ENCODE measurements around the gene PIP4K2A. TPM values are rescaled to one million over a fixed set of nuclear protein-coding genes. Genes with fewer than 3 reads are reported as not detected.

The PIP4K2A gene
- total and polyA plus RNA-seq, 7 donors = 2.3 to 9.7 (median 6.4) TPM

- no peak for TF ChIP-seq CTCF (IDR thresholded peaks at IDR 0.05)
- no peak for DNase-seq
- H3K4me3 ChIP-seq = no peak overlapping the region
- H3K27me3 ChIP-seq (ENCODE audit: insufficient read depth in 3 of 3, low read length in 2 of 3) = no peaks in the 10 kb centered on the region
- WGBS, 3 donors = 94 to 96% (median 95%) methylated on average over 4 of the region's 4 CpGs
- H3K4me1 ChIP-seq = peaks cover 9% of the 10 kb centered on the region
- no peak for ATAC-seq
- H3K9me3 ChIP-seq = no peaks in the 10 kb centered on the region
- no peaks in the 10 kb centered on the region for H3K36me3 ChIP-seq (ENCODE audit: insufficient read depth in 1 of 2, low read depth in 1 of 2)
- intact Hi-C loops (cut with DNase I) = no loop called here
- no peak overlapping the region for H3K27ac ChIP-seq
Measured at GRCh38 chr10:22643775-22644174, 70.6 kb downstream of the PIP4K2A start.

- intact Hi-C loops (cut with DNase I) = no loop called here
- H3K9me3 ChIP-seq = no peaks in the 10 kb centered on the region
- DNase-seq = no peak
- 81 to 84% (median 83%) methylated on average over 4 of the region's 4 CpGs for WGBS, 3 donors
- no peak for TF ChIP-seq CTCF (IDR thresholded peaks at IDR 0.05)
- no peak overlapping the region for H3K4me3 ChIP-seq
- H3K36me3 ChIP-seq (ENCODE audit: insufficient read depth in 1 of 2, low read depth in 1 of 2) = no peaks in the 10 kb centered on the region
- no peak overlapping the region for H3K27ac ChIP-seq
- H3K4me1 ChIP-seq = peaks cover 6% of the 10 kb centered on the region
- no peaks in the 10 kb centered on the region for H3K27me3 ChIP-seq (ENCODE audit: insufficient read depth in 3 of 3, low read length in 2 of 3)
- no peak for ATAC-seq
Measured at GRCh38 chr10:22643116-22643515, 71.3 kb downstream of the PIP4K2A start.

- TF ChIP-seq CTCF (IDR thresholded peaks at IDR 0.05) = no peak
- intact Hi-C loops (cut with DNase I) = no loop called here
- Histone ChIP-seq H3K27ac (no peak overlapping the region), H3K27me3 (ENCODE audit: insufficient read depth in 3 of 3, low read length in 2 of 3) (no peaks in the 10 kb centered on the region), H3K36me3 (ENCODE audit: insufficient read depth in 1 of 2, low read depth in 1 of 2) (no peaks in the 10 kb centered on the region), H3K4me1 (no peaks in the 10 kb centered on the region), H3K4me3 (no peak overlapping the region), H3K9me3 (no peaks in the 10 kb centered on the region)
- ATAC-seq (no peak), DNase-seq (no peak)
- WGBS, 3 donors = 94 to 97% (median 95%) methylated on average over 5 of the region's 5 CpGs
Measured at GRCh38 chr10:22641743-22642142, 72.6 kb downstream of the PIP4K2A start.

GRCh38 chr10:22640359-22640758 is 74.0 kb downstream of the PIP4K2A start:
- 79 to 84% (median 81%) methylated on average over 6 of the region's 6 CpGs for WGBS, 3 donors
- ATAC-seq (no peak), DNase-seq (no peak)
- H3K27me3 ChIP-seq (ENCODE audit: insufficient read depth in 3 of 3, low read length in 2 of 3) = no peaks in the 10 kb centered on the region
- H3K36me3 ChIP-seq (ENCODE audit: insufficient read depth in 1 of 2, low read depth in 1 of 2) = no peaks in the 10 kb centered on the region
- no peak for TF ChIP-seq CTCF (IDR thresholded peaks at IDR 0.05)
- H3K27ac ChIP-seq = no peak overlapping the region
- intact Hi-C loops (cut with DNase I) = no loop called here
- no peaks in the 10 kb centered on the region for H3K4me1 ChIP-seq
- H3K9me3 ChIP-seq = no peaks in the 10 kb centered on the region
- no peak overlapping the region for H3K4me3 ChIP-seq

- ATAC-seq (no peak), DNase-seq (no peak)
- Histone ChIP-seq H3K4me3 (no peak overlapping the region), H3K27me3 (ENCODE audit: insufficient read depth in 3 of 3, low read length in 2 of 3) (no peaks in the 10 kb centered on the region), H3K36me3 (ENCODE audit: insufficient read depth in 1 of 2, low read depth in 1 of 2) (no peaks in the 10 kb centered on the region), H3K4me1 (no peaks in the 10 kb centered on the region), H3K27ac (no peak overlapping the region), H3K9me3 (no peaks in the 10 kb centered on the region)
- 90 to 100% (median 99%) methylated on average over 1 of the region's 1 CpG for WGBS, 3 donors
- intact Hi-C loops (cut with DNase I) = no loop called here
- no peak for TF ChIP-seq CTCF (IDR thresholded peaks at IDR 0.05)
Measured at GRCh38 chr10:22638863-22639262, 75.5 kb downstream of the PIP4K2A start.

All from psoas muscle (tissue), 8 donors.